Measurements from ENCODE around the gene ZKSCAN5.
"Not testable (repeated sequence)": the region's sequence is repeated elsewhere in the genome, so short reads cannot be mapped to it uniquely, and the experiment has no call there.

The ZKSCAN5 gene

DNA sequence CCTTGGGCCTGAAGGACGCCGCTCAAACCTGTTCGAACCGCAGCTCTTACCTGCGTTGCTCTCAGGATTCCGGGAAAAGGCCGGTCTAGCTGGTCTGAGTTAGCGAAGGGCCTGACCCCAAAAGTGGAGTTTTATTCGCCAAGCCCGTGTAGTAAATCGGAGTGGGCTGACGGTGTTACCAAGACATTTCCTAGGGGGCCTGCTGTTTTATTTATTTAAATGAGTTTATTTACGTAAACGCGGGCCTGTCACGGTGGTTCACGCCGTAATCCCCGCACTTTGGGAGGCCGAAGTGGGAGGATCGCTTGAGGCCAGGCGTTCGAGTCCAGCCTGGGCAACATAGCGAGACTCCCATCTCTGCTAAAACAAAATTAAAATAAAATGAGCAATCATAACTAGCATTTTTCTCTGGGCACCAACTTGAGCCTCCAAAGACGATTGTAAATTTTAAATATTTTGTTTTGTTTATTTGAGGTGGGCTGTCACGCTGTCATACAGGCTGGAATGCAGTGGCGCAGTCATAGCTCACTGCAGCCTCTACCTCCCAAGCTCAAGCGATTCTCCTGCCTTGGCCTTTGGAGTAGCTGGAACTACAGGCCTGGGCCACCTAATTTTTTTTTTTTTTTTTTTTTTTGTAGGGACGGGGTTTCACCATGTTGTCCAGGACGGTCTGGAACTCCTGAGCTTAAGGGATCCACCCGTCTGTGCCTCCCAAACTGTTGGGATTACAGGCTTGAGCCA is 54.9 kb downstream of the ZKSCAN5 start:
- Histone ChIP-seq H3K4me3 (ENCODE audit: low read length) (peak overlapping the region; percentile 99), H3K4me1 (ENCODE audit: control insufficient read depth, insufficient read depth, low read length) (peaks cover 16% of the 10 kb centered on the region), H3K27me3 (ENCODE audit: control insufficient read depth, insufficient read depth, low read length) (no peaks in the 10 kb centered on the region), H3K9ac (ENCODE audit: low read length) (peak overlapping the region; percentile 99), H3K27ac (ENCODE audit: low read depth, low read length) (peak overlapping the region; percentile 99), H3K36me3 (ENCODE audit: control insufficient read depth, insufficient read depth, low read length) (peaks cover 33% of the 10 kb centered on the region)

DNA sequence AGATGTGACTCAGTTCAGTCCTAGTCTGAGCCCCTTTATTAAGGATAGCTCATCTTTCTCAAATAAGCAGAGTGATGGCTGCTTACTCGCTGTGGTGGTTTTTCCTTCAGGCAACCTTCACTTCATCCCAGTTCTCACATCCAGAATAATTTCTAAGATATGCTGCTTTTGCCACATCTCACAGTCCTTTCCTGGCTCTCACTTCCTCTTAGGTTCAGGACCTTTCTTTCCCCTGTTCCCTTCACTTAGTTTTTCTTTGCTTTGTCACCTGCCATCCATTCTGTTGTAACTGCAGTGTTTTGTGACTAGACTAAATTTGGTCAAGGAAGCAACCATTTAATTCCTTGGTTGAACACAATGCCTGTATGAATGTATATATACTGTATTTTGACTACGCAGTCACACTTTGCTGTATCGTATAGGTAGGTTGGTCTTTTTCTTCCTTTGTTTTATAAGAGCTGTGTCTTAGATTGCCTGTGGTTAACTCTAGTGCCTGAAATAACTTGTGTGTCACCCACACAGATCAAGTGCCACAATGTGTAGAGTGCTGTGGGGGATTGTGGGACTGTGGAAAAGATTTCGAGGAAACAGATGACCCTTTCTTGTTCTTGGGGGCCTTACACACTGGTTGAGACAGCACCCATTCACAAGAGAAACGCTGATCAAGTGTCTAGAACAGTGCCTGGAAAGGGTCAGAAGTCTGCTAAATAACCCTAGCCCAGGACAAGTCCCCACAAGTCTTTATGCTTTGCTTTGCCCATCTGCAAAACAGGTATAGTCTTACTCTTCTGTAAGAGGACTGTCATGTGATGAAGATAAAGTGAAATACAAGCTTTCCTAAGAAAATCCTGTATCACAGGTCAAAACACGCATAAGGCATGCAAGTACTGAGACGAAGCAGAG is 56.6 kb downstream of the ZKSCAN5 start:
- no peak overlapping the region for H3K9ac ChIP-seq (ENCODE audit: low read length)
- peaks cover 36% of the 10 kb centered on the region for H3K36me3 ChIP-seq (ENCODE audit: control insufficient read depth, insufficient read depth, low read length)
- H3K4me1 ChIP-seq (ENCODE audit: control insufficient read depth, insufficient read depth, low read length) = peaks cover 16% of the 10 kb centered on the region

DNA sequence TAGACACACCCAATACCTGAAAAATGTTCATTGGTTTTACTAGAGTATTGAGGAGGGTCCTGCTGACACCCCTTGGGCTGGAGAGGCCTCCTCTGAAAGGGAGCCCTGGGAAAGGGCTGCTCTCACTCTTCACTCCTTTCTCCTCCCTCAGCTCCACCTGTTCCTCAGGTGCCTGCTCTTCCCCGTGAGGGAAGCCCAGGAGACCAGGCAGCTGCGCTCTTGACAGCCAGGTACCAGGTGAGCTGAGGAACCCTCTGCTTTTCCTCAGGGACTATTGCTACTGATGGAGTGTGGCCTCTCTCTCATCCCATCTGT is 57.2 kb downstream of the ZKSCAN5 start:
- H3K27me3 ChIP-seq (ENCODE audit: control insufficient read depth, insufficient read depth, low read length) = no peaks in the 10 kb centered on the region
- no peak overlapping the region for H3K4me3 ChIP-seq (ENCODE audit: low read length)
- H3K27ac ChIP-seq (ENCODE audit: low read depth, low read length) = no peak overlapping the region
- no peak overlapping the region for H3K9ac ChIP-seq (ENCODE audit: low read length)
- peaks cover 36% of the 10 kb centered on the region for H3K36me3 ChIP-seq (ENCODE audit: control insufficient read depth, insufficient read depth, low read length)
- H3K4me1 ChIP-seq (ENCODE audit: control insufficient read depth, insufficient read depth, low read length) = peaks cover 16% of the 10 kb centered on the region

More for the DNA sequence above, 56.6 kb downstream of the ZKSCAN5 start:
- Histone ChIP-seq H3K4me3 (ENCODE audit: low read length) (no peak overlapping the region), H3K27me3 (ENCODE audit: control insufficient read depth, insufficient read depth, low read length) (no peaks in the 10 kb centered on the region), H3K27ac (ENCODE audit: low read depth, low read length) (no peak overlapping the region)

DNA sequence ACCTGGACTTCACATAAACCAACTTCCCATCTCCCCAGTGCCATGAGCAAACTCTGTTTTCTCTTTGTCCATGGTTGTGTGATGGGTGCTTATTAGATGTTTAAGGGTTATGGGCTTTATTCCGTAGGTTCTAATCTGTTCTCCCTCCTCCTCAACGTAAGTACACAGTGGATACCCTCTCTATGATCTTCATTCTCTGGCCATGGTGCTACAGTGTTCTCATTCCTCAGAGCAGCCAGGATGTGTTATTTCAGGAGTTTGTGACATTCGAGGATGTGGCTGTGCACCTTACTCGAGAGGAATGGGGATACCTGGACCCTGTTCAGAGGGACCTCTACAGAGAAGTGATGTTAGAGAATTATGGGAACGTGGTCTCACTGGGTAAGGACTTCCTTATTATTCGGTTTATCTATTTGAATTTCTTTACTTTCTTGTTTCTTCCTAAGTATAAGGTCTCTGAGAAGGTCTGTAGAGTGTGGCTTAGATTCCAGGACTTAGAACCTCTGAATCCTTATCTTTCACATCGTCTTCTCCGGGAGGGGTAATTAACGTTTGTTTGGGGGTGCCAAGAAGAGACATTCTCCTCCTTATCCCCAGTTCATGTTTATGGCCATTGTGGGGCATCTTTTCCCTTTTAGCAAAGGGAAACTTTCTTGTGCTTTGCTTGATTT is 57.8 kb downstream of the ZKSCAN5 start:
- no peak overlapping the region for H3K27ac ChIP-seq (ENCODE audit: low read depth, low read length)
- H3K27me3 ChIP-seq (ENCODE audit: control insufficient read depth, insufficient read depth, low read length) = no peaks in the 10 kb centered on the region
- H3K4me3 ChIP-seq (ENCODE audit: low read length) = no peak overlapping the region
- H3K36me3 ChIP-seq (ENCODE audit: control insufficient read depth, insufficient read depth, low read length) = peaks cover 36% of the 10 kb centered on the region
- peaks cover 13% of the 10 kb centered on the region for H3K4me1 ChIP-seq (ENCODE audit: control insufficient read depth, insufficient read depth, low read length)
- H3K9ac ChIP-seq (ENCODE audit: low read length) = no peak overlapping the region

DNA sequence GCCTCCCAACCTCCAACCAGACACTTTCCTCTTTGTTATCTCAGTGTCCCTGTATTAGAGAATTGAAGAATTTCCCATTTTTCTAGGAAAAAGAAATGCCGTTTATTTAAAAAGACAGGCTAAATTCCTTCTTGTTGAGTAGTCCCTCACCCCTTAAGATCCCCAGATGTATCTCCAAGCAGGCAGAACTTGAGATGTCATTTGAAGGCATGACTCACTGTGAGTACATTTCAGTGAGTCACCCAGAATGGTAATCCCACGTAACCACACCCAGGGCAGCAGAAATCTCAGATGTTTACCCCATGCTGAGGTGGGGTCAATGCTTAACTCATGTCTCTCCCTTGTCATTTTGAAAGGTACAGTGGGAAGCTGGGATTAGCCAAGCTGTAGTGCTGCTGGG is 58.4 kb downstream of the ZKSCAN5 start:
- H3K36me3 ChIP-seq (ENCODE audit: control insufficient read depth, insufficient read depth, low read length) = peaks cover 36% of the 10 kb centered on the region
- H3K4me1 ChIP-seq (ENCODE audit: control insufficient read depth, insufficient read depth, low read length) = peaks cover 9% of the 10 kb centered on the region
- no peak overlapping the region for H3K27ac ChIP-seq (ENCODE audit: low read depth, low read length)
- no peaks in the 10 kb centered on the region for H3K27me3 ChIP-seq (ENCODE audit: control insufficient read depth, insufficient read depth, low read length)
- no peak overlapping the region for H3K4me3 ChIP-seq (ENCODE audit: low read length)
- H3K9ac ChIP-seq (ENCODE audit: low read length) = no peak overlapping the region

DNA sequence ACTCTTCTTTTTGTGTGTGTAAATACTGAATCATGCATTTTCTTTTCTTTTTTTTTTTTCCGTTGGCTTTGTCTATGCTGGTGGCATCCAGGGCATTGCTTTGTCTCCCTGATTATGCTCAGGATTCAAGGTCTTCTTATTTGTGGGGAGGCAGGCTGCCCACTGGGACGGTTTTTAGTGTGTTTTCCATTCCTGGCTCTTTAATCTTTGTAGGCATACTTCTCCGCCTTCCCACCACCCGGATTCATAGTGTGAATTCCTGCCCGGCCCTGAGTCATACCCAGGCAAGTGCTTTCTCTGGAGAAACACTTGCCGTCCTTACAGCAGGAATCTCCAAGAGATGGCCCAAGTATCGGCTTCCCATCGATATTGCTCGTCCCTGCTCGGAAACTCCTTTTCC is 59.2 kb downstream of the ZKSCAN5 start:
- Histone ChIP-seq H3K4me1 (ENCODE audit: control insufficient read depth, insufficient read depth, low read length) (peaks cover 9% of the 10 kb centered on the region), H3K27me3 (ENCODE audit: control insufficient read depth, insufficient read depth, low read length) (no peaks in the 10 kb centered on the region), H3K9ac (ENCODE audit: low read length) (no peak overlapping the region), H3K4me3 (ENCODE audit: low read length) (no peak overlapping the region), H3K27ac (ENCODE audit: low read depth, low read length) (no peak overlapping the region), H3K36me3 (ENCODE audit: control insufficient read depth, insufficient read depth, low read length) (peaks cover 36% of the 10 kb centered on the region)

DNA sequence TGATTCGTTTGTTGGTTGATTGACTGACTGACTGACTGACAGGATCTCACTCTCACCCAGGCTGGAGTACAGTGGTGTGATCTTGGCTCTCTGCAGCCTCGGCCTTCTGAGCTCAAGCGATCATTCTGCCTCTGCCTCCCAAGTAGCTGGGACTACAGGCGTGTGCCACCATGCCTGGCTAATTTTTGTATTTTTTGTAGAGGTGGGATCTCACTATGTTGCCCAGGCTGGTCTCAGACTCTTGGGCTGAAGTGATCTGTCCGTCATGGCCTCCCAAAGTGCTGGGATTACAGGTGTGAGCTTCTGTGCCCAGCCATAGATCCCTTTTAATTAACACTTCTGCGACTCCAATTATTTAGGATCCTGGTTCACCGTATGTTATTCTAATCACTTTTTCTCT is 64.3 kb downstream of the ZKSCAN5 start:
- H3K27ac ChIP-seq (ENCODE audit: low read depth, low read length); H3K4me1 ChIP-seq (ENCODE audit: control insufficient read depth, insufficient read depth, low read length); H3K4me3 ChIP-seq (ENCODE audit: low read length); H3K27me3 ChIP-seq (ENCODE audit: control insufficient read depth, insufficient read depth, low read length); H3K9ac ChIP-seq (ENCODE audit: low read length): not testable (repeated sequence)
- peaks cover 28% of the 10 kb centered on the region for H3K36me3 ChIP-seq (ENCODE audit: control insufficient read depth, insufficient read depth, low read length)

DNA sequence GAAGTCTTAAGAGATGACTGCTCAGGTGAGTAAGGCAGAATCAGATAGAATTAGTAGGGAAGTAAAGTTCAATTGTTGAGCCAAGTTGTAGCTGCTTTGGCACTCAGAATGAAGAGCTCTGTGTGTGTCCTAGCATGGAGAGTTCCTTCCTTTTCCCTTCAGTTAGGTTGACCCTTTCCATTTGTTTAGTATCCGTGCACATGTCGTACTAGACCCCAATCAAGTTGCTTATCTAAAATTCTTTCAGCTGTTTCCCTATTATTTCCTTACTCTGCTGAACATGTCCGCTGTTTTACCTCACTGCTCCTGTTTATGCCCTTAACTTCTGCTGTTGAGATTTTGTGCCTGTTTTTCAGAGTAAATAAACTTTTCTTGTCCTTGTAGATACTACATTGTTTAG is 67.3 kb downstream of the ZKSCAN5 start:
- H3K4me3 ChIP-seq (ENCODE audit: low read length) = no peak overlapping the region

DNA sequence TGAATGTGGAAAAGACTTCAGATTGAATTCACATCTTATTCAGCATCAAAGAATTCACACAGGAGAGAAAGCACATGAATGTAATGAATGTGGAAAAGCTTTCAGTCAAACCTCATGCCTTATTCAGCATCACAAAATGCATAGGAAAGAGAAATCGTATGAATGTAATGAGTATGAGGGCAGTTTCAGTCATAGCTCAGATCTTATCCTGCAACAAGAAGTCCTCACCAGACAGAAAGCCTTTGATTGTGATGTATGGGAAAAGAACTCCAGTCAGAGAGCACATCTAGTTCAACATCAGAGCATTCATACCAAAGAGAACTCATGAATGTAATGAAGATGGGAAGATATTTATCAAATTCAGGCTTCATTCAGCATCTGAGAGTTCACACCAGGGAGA is 68.8 kb downstream of the ZKSCAN5 start:
- Histone ChIP-seq H3K4me3 (ENCODE audit: low read length) (no peak overlapping the region), H3K9ac (ENCODE audit: low read length) (no peak overlapping the region), H3K36me3 (ENCODE audit: control insufficient read depth, insufficient read depth, low read length) (peaks cover 20% of the 10 kb centered on the region), H3K27me3 (ENCODE audit: control insufficient read depth, insufficient read depth, low read length) (no peaks in the 10 kb centered on the region), H3K4me1 (ENCODE audit: control insufficient read depth, insufficient read depth, low read length) (no peaks in the 10 kb centered on the region), H3K27ac (ENCODE audit: low read depth, low read length) (no peak overlapping the region)

More for the DNA sequence above, 67.3 kb downstream of the ZKSCAN5 start:
- Histone ChIP-seq H3K4me1 (ENCODE audit: control insufficient read depth, insufficient read depth, low read length) (no peaks in the 10 kb centered on the region), H3K36me3 (ENCODE audit: control insufficient read depth, insufficient read depth, low read length) (peaks cover 20% of the 10 kb centered on the region), H3K9ac (ENCODE audit: low read length) (no peak overlapping the region), H3K27ac (ENCODE audit: low read depth, low read length) (no peak overlapping the region), H3K27me3 (ENCODE audit: control insufficient read depth, insufficient read depth, low read length) (no peaks in the 10 kb centered on the region)

DNA sequence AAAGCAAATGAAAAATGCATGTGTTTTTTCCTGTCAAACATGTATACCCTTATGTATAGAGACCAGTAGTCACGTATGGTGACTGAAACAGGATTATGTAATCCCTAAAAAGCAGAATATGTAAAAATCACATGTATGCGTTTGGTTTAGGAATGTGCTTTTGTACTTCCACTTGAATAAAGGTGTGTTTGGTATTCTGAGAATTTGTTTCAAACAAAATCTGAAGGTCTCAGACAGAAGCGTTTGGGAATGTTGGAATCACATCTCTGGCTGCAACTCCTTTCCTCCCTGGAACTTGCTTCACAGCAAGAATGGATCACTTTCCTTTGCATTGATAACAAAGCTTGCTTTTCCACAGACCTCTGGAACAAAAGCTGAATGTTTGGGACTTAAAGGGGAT is 71.8 kb downstream of the ZKSCAN5 start:
- H3K4me3 ChIP-seq (ENCODE audit: low read length) = no peak overlapping the region
- no peak overlapping the region for H3K9ac ChIP-seq (ENCODE audit: low read length)
- peaks cover 17% of the 10 kb centered on the region for H3K36me3 ChIP-seq (ENCODE audit: control insufficient read depth, insufficient read depth, low read length)
- no peaks in the 10 kb centered on the region for H3K4me1 ChIP-seq (ENCODE audit: control insufficient read depth, insufficient read depth, low read length)
- no peaks in the 10 kb centered on the region for H3K27me3 ChIP-seq (ENCODE audit: control insufficient read depth, insufficient read depth, low read length)
- H3K27ac ChIP-seq (ENCODE audit: low read depth, low read length) = no peak overlapping the region

DNA sequence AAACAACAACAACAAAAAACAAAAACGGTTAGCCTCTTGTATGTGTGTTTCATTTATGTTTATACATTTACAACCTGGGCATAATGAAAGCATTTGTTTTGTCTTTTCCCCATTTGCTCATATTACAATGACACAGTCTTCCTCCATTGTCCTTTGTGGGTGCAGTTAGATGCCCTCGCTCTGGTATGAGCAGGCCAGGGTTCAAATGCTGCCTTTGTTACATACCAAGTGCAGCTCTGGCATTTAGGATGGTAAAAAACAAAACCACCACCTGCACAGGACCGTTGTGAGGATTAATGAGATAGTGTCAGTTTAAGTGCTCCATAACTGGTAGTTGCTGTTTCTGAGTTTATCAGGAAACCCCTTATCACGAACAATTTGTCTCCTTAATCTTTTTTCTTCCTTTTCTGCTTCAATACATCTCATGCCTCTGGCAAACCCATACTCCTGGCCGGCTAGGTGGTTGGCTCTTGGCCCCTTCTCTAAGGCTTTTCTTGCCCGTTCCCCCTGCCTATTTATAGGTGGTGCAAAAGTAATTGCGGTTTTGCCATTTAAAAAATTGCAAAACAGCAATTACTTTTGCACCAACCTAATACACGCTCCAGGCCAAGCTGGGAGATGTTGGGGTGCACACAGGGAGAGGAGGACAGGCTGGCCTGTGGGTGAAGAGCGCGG is 75.0 kb downstream of the ZKSCAN5 start:
- Histone ChIP-seq H3K4me3 (ENCODE audit: low read length) (peak overlapping the region; percentile 69), H3K27me3 (ENCODE audit: control insufficient read depth, insufficient read depth, low read length) (no peaks in the 10 kb centered on the region), H3K4me1 (ENCODE audit: control insufficient read depth, insufficient read depth, low read length) (no peaks in the 10 kb centered on the region), H3K9ac (ENCODE audit: low read length) (peak overlapping the region; percentile 51), H3K36me3 (ENCODE audit: control insufficient read depth, insufficient read depth, low read length) (no peaks in the 10 kb centered on the region), H3K27ac (ENCODE audit: low read depth, low read length) (no peak overlapping the region)
